ENCODE data around the gene CTNNBIP1.
"Not testable (repeated sequence)": the region's sequence is repeated elsewhere in the genome, so short reads cannot be mapped to it uniquely, and the experiment has no call there.

CTNNBIP1 gene

GRCh38 chr1:9910076-9910422, at the start of gene CTNNBIP1:
Gene CTNNBIP1 (minus strand): TSS chr1:9910269. CDS start chr1:9872064, 38,205 bp downstream.
- DNase-seq, result peak; percentile 81

- no peak for DNase-seq
These were observed 47.7 kb upstream of the CTNNBIP1 start for GRCh38 chr1:9957726-9958125.

- DNase-seq, result no peak
These were observed 36.2 kb upstream of the CTNNBIP1 start for GRCh38 chr1:9946315-9946714.

GRCh38 chr1:9942939-9943788, 33.1 kb upstream of the CTNNBIP1 start, which contains the start of the genes LZIC and NMNAT1:
Gene LZIC (minus strand): TSS chr1:9943391. CDS start chr1:9936619, 6,772 bp downstream.
Gene NMNAT1 (plus strand): TSS chr1:9943475. CDS start chr1:9972074, 28,599 bp downstream.
- no peak for DNase-seq

GRCh38 chr1:9942399-9942938, 32.4 kb upstream of the CTNNBIP1 start:
- no peak for DNase-seq

- DNase-seq, result no peak
These were observed 19.6 kb upstream of the CTNNBIP1 start for GRCh38 chr1:9929431-9930385.

GRCh38 chr1:9927259-9927658, 17.2 kb upstream of the CTNNBIP1 start:
- DNase-seq, result no peak

- no peak for DNase-seq
These were observed 12.3 kb upstream of the CTNNBIP1 start for GRCh38 chr1:9922342-9922741.

GRCh38 chr1:9920606-9921005, 10.5 kb upstream of the CTNNBIP1 start:
- DNase-seq, result no peak

GRCh38 chr1:9917901-9918300, 7.8 kb upstream of the CTNNBIP1 start:
- DNase-seq, result no peak

- DNase-seq, result not testable (repeated sequence)
These were observed 7.4 kb upstream of the CTNNBIP1 start for GRCh38 chr1:9917495-9917894.

GRCh38 chr1:9916452-9916851, 6.4 kb upstream of the CTNNBIP1 start:
- no peak for DNase-seq

GRCh38 chr1:9914610-9914937, 4.5 kb upstream of the CTNNBIP1 start:
- DNase-seq, result no peak

GRCh38 chr1:9912264-9912936, 2.3 kb upstream of the CTNNBIP1 start:
- DNase-seq, result no peak

- peak; percentile 81 for DNase-seq
These were observed 532 bp upstream of the CTNNBIP1 start for GRCh38 chr1:9910423-9911178.

GRCh38 chr1:9909234-9910046, 629 bp downstream of the CTNNBIP1 start:
- DNase-seq, result no peak

- DNase-seq, result no peak
These were observed 1.2 kb downstream of the CTNNBIP1 start for GRCh38 chr1:9908871-9909233.

GRCh38 chr1:9907441-9907840, 2.6 kb downstream of the CTNNBIP1 start:
- no peak for DNase-seq

- DNase-seq, result no peak
These were observed 3.6 kb downstream of the CTNNBIP1 start for GRCh38 chr1:9906466-9906865.

- DNase-seq, result no peak
These were observed 5.1 kb downstream of the CTNNBIP1 start for GRCh38 chr1:9905010-9905409.

- no peak for DNase-seq
These were observed 5.5 kb downstream of the CTNNBIP1 start for GRCh38 chr1:9904596-9904995.
